GM19035 (cell line): ENCODE measurements around the gene TGFA.

ENCODE experiments used
- ATAC-seq: cut with Tn5 transposase; IDR thresholded peaks from one replicate; pipeline ENCODE4 v1.9.1; 2021; ENCODE audit not compliant: unreplicated experiment

Gene TGFA

GRCh38 chr2:70553334-70553583 lies 367 bp downstream of the TGFA start:
- no peak for ATAC-seq

- no peak for ATAC-seq
These were observed 909 bp downstream of the TGFA start for GRCh38 chr2:70552501-70553333.

DNA sequence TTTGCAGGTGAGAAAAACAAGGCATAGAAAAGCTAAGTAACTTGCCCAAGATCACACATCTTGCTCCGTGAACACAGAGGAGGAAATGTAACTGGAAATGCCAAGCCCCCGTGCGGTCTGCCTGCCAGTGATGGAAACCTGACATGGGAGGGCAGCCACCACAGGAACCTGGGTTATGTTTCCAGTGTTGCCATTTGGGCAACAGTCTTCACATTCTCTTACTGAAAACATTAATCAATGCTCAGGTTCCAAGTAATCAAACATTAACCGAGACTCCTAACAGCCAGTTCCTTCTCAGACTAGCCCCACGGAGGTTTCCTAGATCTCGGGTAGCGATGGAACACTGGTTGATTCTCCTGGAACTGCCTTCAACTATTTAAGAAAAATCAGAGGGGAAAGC lies 2.5 kb downstream of the TGFA start:
- no peak for ATAC-seq

DNA sequence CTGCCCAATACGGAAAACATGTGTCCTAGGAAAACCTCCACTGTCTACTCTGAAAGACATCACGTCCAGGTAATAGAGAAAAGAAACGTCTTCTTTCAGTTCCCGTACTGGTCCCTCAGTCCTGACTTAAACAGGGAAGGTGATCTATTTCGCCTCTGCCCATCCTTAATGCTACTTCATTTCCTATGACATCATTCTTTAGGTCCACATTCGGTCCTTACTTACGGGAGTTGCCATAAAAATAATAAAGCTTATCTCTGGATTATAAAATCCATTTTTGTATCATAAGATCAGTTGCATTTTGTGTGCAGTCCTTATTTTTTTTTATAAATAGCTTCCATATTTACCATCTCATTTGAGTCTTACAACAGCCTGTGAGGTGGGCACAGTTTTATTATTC lies 3.7 kb downstream of the TGFA start:
- no peak for ATAC-seq

DNA sequence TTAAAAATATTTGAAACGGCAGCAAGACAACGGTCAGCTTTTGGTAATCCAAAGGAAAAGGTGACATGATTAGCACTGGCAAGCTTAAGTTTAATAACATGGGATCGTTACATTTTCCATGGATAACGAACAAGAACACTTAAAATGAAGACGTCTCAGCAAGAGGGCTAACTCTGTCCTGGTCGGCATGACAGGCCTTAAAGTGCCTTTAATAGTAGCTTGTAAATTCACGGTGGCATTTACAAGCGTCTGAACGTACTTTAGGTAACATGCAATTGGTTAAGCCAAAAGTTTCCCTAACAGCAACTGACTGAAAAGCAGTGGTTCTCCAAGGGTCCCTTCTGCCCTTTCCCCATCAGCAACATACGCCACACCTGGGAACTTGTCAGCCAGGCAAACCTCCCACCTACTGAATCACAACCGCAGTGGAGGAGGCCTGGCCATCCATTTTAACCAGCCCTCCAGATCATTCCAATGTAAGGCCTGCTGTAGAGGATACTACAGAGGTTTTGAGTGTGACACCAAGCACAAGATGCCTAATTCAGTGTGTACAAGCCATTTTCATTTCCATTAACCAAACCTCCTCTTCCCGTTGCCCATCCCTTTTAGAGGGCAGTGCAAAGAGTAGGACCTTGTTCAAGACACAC lies 4.4 kb downstream of the TGFA start:
- no peak for ATAC-seq

DNA sequence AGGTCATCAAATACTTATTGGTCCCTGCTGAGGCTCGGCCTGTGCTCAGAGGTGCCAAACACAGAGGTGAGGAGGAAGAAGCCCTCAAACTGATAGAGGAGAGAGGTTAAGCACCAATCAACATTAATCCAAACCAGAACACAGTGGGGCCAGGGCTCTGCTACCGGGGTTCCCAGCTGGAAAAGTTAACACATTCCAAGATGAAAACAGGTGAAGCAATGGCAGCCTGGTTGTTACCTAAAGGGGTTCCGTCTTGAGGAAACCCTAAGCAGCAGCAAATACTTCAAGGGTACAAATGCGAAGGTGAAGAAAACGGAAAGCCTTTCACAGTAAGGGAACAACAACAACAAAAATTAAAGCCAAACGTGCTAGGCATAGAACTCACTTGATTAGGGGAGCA lies 5.4 kb downstream of the TGFA start:
- no peak for ATAC-seq

- no peak for ATAC-seq
These were observed 6.7 kb downstream of the TGFA start for GRCh38 chr2:70546885-70547284.

- ATAC-seq, result no peak
These were observed 7.2 kb downstream of the TGFA start for GRCh38 chr2:70546376-70546775.

DNA sequence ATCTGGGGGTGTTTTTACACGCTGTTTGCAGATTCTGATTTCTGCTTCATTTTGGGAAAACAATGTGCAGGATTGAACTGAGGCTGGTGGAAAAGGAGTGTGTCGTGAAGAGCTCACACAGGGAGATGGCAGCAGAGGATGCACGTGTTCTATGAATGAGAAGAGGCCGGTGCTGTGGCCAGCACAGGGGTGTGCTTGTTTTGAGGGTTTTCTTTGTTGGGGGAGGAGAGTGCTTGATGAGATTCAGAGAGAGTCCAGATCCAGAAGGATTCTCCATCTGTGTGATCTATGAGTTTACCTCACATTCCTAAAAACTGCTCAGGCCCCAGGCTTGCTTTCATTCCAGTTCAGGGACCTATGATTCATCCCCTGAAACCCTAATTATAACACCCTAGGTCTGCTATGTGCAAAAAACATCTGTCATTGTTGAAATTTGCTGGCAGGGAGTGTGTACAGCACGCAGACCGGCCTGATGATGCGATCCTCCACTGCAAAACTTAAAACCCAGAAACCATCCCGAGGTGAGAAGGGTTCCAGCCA lies 12.1 kb downstream of the TGFA start:
- ATAC-seq, result no peak

DNA sequence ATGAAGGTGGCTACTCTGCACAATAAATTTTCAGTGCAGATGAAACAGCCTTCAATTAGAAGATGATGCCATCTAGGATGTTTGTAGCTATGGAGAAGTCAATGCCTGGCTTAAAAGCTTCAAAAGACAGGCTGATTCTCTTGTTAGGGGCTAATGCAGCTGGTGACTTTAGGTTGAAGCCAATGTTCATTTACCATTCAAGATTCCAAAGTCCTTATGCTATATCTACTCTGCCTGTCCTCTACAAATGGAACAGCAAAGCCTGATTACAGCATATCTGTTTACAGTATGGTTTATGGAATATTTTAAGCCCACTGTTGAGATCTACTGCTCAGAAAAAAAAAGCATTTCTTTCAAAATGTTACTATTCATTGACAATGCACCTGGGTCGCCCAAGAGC lies 15.8 kb downstream of the TGFA start:
- ATAC-seq, result no peak

DNA sequence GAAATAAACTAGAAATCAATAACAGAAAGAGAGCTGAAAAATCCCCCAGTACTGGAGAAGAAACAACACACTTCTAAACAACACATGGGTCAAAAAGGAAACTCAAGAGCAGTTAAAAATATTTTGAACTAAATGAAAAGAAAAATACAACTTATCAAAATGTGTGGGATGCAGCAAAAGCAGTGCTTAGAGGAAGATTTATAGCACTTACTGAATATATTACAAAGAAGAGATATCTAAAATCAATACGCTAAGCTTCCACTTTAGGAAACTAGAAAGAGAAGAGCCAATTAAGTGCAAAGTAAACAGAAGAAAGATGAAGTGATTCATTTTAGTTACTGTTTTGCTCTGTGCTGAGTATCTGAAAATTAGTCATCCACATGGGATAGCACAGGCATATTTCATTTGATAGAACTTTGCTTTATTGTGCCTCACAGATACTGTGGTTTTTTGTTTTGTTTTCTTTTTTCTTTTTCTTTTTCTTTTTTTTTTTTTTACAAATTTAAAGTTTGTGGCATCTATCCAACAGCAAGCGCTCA lies 17.0 kb downstream of the TGFA start:
- no peak for ATAC-seq

GRCh38 chr2:70535573-70535972 lies 18.1 kb downstream of the TGFA start:
- ATAC-seq, result no peak

DNA sequence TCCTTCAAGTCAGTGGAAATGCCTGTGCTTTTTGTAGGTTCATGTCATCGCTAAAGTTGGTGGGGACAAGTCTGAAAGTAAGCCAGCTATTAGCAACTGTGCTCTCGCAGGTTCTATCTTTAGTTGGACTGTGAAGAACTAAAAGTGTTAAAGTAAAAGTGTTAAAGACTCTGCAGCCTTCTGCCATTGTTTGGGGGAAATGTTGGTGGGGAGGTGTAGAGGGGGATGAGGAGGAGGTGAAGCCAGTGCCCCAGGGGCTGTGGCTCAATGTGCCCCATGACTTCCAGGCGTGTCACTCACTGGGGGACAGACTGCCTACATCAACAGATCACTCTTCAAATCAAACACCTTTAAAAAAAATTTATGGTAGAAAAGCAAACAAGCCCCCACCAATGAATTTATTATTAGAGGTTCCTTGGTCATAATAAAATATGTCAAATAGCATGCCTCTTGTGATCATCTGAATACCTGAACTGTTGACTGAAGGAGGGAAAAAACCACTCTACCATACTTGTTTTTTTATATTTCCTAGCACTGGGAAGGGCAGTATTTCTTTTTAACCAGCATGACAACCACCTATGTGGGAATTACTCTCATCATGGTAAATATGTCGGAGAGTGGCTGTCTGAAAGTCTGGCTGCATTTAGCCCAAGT lies 19.3 kb downstream of the TGFA start:
- no peak for ATAC-seq

GRCh38 chr2:70532244-70532935 lies 21.2 kb downstream of the TGFA start:
- no peak for ATAC-seq

- no peak for ATAC-seq
These were observed 22.1 kb downstream of the TGFA start for GRCh38 chr2:70531419-70532086.

DNA sequence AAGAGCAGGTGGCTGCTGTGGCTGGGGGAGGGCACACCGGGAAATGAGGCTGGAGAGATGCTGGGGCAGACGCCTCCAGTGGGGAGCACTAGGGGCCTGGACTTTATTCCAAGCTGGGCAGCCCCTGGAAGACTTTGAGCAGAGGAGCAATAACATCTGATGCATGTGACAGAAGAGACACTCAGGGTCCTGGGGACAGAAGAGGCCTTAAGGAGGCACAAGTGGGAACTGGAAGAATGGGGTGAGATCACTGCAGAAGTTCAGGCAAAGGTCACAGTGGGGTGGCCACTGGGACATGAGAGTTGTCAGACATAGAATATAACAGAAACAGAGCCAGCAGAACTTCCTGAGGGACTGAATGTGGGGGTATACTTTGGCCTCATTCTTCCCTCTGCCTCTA lies 24.0 kb downstream of the TGFA start:
- ATAC-seq, result no peak

GRCh38 chr2:70528929-70529328 lies 24.7 kb downstream of the TGFA start:
- no peak for ATAC-seq

- ATAC-seq, result no peak
These were observed 25.4 kb downstream of the TGFA start for GRCh38 chr2:70528276-70528675.

- no peak for ATAC-seq
These were observed 26.1 kb downstream of the TGFA start for GRCh38 chr2:70527447-70528080.

GRCh38 chr2:70526126-70526525 lies 27.5 kb downstream of the TGFA start:
- ATAC-seq, result no peak
